Liver (tissue), 10 donors: ENCODE measurements around the gene TBC1D3L. TPM values are rescaled to one million over a fixed set of nuclear protein-coding genes. Genes with fewer than 3 reads are reported as not detected.
"Not testable (repeated sequence)": the region's sequence is repeated elsewhere in the genome, so short reads cannot be mapped to it uniquely, and the experiment has no call there.

Experiments used
- DNase-seq: peaks from one replicate; pipeline ENCODE4 v3.0.0-alpha.2; 2017; ENCODE audit warnings: low spot score
- H3K27ac ChIP-seq, 2 donors: one replicate each; pipeline ENCODE4 v1.7.0; 2013; ENCODE audit warnings: inconsistent platforms in 2 of 2, low read length in 2 of 2, control low read depth in 1 of 2, low read depth in 1 of 2, mild to moderate bottlenecking in 1 of 2
- H3K27me3 ChIP-seq, 4 donors: one replicate each; pipeline versions ENCODE4 v1.6.1 to v1.7.0; 2013; ENCODE audit warnings: low read length in 3 of 4, inconsistent platforms in 1 of 4, mild to moderate bottlenecking in 1 of 4, moderate library complexity in 1 of 4; ENCODE audit not compliant: control insufficient read depth in 4 of 4, insufficient read depth in 4 of 4
- H3K36me3 ChIP-seq, 4 donors: one replicate each; pipeline versions ENCODE4 v1.6.1 to v1.7.0; 2013; ENCODE audit warnings: low read length in 3 of 4, mild to moderate bottlenecking in 3 of 4, low read depth in 1 of 4, moderate library complexity in 1 of 4; ENCODE audit not compliant: control insufficient read depth in 4 of 4, insufficient read depth in 3 of 4
- H3K4me1 ChIP-seq, 4 donors: one replicate each; pipeline versions ENCODE4 v1.6.1 to v1.7.0; 2013; ENCODE audit warnings: low read length in 3 of 4, mild to moderate bottlenecking in 3 of 4, moderate library complexity in 1 of 4; ENCODE audit not compliant: control insufficient read depth in 4 of 4, insufficient read depth in 4 of 4
- H3K4me3 ChIP-seq, 3 donors: one replicate each; pipeline versions ENCODE4 v1.6.1 to v1.7.0; 2013; ENCODE audit warnings: low read length in 3 of 3, control low read depth in 1 of 3, low read depth in 1 of 3, mild to moderate bottlenecking in 1 of 3
- H3K9ac ChIP-seq, 2 donors: one replicate each; pipeline ENCODE4 v1.7.0; 2013; ENCODE audit warnings: low read length in 2 of 2, mild to moderate bottlenecking in 2 of 2, moderate library complexity in 2 of 2, control low read depth in 1 of 2, low read depth in 1 of 2
- H3K9me3 ChIP-seq, 4 donors: one replicate each; pipeline versions ENCODE4 v1.6.1 to v1.7.0; 2013; ENCODE audit warnings: low read length in 3 of 4; ENCODE audit not compliant: control insufficient read depth in 4 of 4
- WGBS: extraction: QIAGEN DNeasy Blood & Tissue Kit; methylation state at CpG from one replicate; pipeline ENCODE4 v1.1.7; 2013; 5-methylcytosine and 5-hydroxymethylcytosine counted together
- polyA plus RNA-seq, 2 donors: library from polyadenylated mRNA; stranded (reverse) in 1 of 2; unstranded in 1 of 2; fragments of 200-250 nt in 1 of 2; fragments of >200 nt in 1 of 2; fragmentation: Nextera tagmentation in 1 of 2; extraction: Ambion mirVana in 1 of 2; gene quantifications; one replicate each; pipeline versions ENCODE4 v1.2.1 to v1.2.3, GENCODE V29; 2013 to 2015
- small RNA-seq: library from RNA; depleted of rRNA; stranded (forward); fragments of <200 nt; gene quantifications from one replicate; pipeline ENCODE3, GENCODE V24; 2014
- total RNA-seq, 2 donors: library from RNA; depleted of rRNA; stranded (reverse); fragments of >200 nt; gene quantifications; one replicate each; pipeline ENCODE4 v1.2.3, GENCODE V29; 2014
- donor health status: healthy.
- donor health status: healthy.
- donor health status: healthy.
- donor health status: healthy.
- donor health status: healthy.

Gene TBC1D3L
- total RNA-seq: under 1 TPM; 0.08 to 0.70 TPM
- 1 to 10 TPM; 2.4 to 2.6 TPM for polyA plus RNA-seq

DNA sequence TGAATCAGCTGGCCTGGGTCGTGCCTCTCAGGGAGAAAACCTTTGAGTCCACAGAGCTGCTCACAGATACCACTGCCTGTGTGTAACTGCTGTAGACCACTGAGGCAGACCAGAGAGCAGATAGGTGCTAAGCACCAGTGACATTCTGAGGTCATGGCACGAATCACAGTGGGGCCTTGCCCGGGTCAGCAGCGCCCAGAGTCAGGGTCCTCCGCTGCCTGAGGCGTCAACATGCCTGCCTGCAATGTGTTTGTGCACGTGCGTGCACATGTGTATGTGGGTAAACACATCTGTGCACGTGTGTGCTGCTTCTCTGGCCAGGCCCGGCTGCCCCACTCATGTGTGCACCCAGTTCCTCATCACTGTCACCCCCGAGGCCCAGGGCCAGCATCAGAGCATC, at the start of gene TBC1D3L:
Gene TBC1D3L, minus strand, starts transcription at position 101 of the 400 bp plus-strand sequence. CDS start 1,540 bp downstream, outside the sequence.
- not testable (repeated sequence) for H3K9me3 ChIP-seq, H3K9ac ChIP-seq, H3K36me3 ChIP-seq, H3K4me3 ChIP-seq, H3K27me3 ChIP-seq, H3K4me1 ChIP-seq, DNase-seq, H3K27ac ChIP-seq
- WGBS: no CpG with 5 or more reads among the region's 11 CpGs

DNA sequence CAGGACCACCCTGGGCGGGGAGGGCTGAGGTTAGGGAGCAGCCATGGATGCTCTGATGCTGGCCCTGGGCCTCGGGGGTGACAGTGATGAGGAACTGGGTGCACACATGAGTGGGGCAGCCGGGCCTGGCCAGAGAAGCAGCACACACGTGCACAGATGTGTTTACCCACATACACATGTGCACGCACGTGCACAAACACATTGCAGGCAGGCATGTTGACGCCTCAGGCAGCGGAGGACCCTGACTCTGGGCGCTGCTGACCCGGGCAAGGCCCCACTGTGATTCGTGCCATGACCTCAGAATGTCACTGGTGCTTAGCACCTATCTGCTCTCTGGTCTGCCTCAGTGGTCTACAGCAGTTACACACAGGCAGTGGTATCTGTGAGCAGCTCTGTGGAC, 14.8 kb upstream of the TBC1D3L start, which contains the start of gene TBC1D3D:
Gene TBC1D3D, plus strand, starts transcription at position 301 of the 400 bp plus-strand sequence. CDS start 1,585 bp downstream, outside the sequence.
- DNase-seq, H3K4me1 ChIP-seq, H3K9ac ChIP-seq, H3K27ac ChIP-seq, H3K36me3 ChIP-seq, H3K9me3 ChIP-seq, H3K27me3 ChIP-seq, H3K4me3 ChIP-seq: not testable (repeated sequence)
- no CpG with 5 or more reads among the region's 11 CpGs for whole genome bisulfite sequencing

Small RNAs within 50 kb of the gene (small RNA-seq; reads per million reads assigned to genes)
- not detected for gene RF00001

Other genes starting within 250 kb of the TBC1D3L start
- gene HNF1B, start 244.0 kb downstream of the TBC1D3L start, total RNA-seq: 1 to 10 TPM; 1.6 to 3.8 TPM
- gene HNF1B, start 244.0 kb downstream of the TBC1D3L start, polyA plus RNA-seq: 1 to 10 TPM; 5.2 to 5.7 TPM
- not detected for gene TBC1D3K, start 64.6 kb downstream of the TBC1D3L start, total RNA-seq
- gene TBC1D3K, start 64.6 kb downstream of the TBC1D3L start, polyA plus RNA-seq: not detected
- under 1 TPM in 1 of 2 donors, not detected in 1; 0.75 TPM for gene TBC1D3D, start 14.9 kb upstream of the TBC1D3L start, total RNA-seq
- gene TBC1D3D, start 14.9 kb upstream of the TBC1D3L start, polyA plus RNA-seq: 1 to 10 TPM in 1 of 2 donors, under 1 TPM in 1; 0.06 to 3.6 TPM
- under 1 TPM in 1 of 2 donors, not detected in 1; 0.42 TPM for gene TBC1D3C, start 79.6 kb upstream of the TBC1D3L start, total RNA-seq
- not detected for gene TBC1D3C, start 79.6 kb upstream of the TBC1D3L start, polyA plus RNA-seq
- under 1 TPM in 1 of 2 donors, not detected in 1; 0.33 TPM for gene TBC1D3E, start 138.9 kb upstream of the TBC1D3L start, total RNA-seq
- not detected for gene TBC1D3E, start 138.9 kb upstream of the TBC1D3L start, polyA plus RNA-seq
- gene TBC1D3, start 203.5 kb upstream of the TBC1D3L start, total RNA-seq: 1 to 10 TPM in 1 of 2 donors, not detected in 1; 3.8 TPM
- gene TBC1D3, start 203.5 kb upstream of the TBC1D3L start, polyA plus RNA-seq: not detected